GM12878 (cell line): ENCODE results near the gene RCOR1.

Source experiments
- ATF2 ChIP-seq: IDR thresholded peaks from 2 replicates; pipeline ENCODE4 v1.6.1; 2012; ENCODE audit warnings: low read length, inconsistent platforms
- CTCF ChIP-seq, 3 experiments: IDR thresholded peaks in 2 of 3; conservative IDR thresholded peaks in 1 of 3; 2 replicates each; pipeline ENCODE4 v1.5.1; 2011; ENCODE audit warnings: low read depth in 3 of 3, low read length in 3 of 3, mild to moderate bottlenecking in 3 of 3, control low read depth in 2 of 3, moderate library complexity in 2 of 3, inconsistent platforms in 1 of 3, mixed read lengths in 1 of 3; ENCODE audit not compliant: control insufficient read depth in 2 of 3, insufficient read depth in 1 of 3; ENCODE audit errors: extremely low read depth in 1 of 3
- DPF2 ChIP-seq: fragments of 450-650 bp; IDR thresholded peaks from 2 replicates; pipeline ENCODE4 v1.6.1; 2017; ENCODE audit warnings: mild to moderate bottlenecking
- EGR1 ChIP-seq, 2 experiments: IDR thresholded peaks; 1 replicate in 1 of 2; 2 replicates in 1 of 2; pipeline ENCODE4 v1.6.1; 2011 to 2012; ENCODE audit warnings: low read depth in 2 of 2, low read length in 2 of 2, borderline replicate concordance in 1 of 2, mild to moderate bottlenecking in 1 of 2, moderate library complexity in 1 of 2
- EP300 ChIP-seq, 2 experiments: fragments of 150-350 bp in 1 of 2; IDR thresholded peaks; 2 replicates each; pipeline ENCODE4 v1.6.1; 2011 to 2012; ENCODE audit warnings: low read depth in 2 of 2, low read length in 2 of 2, borderline replicate concordance in 1 of 2, improper control_type of control experiment in 1 of 2, inconsistent platforms in 1 of 2; ENCODE audit not compliant: control insufficient read depth in 1 of 2
- MAX ChIP-seq: IDR thresholded peaks from 2 replicates; pipeline ENCODE4 v1.6.1; 2012; ENCODE audit warnings: low read depth, low read length, improper control_type of control experiment
- NBN ChIP-seq: fragments of 450-650 bp; IDR thresholded peaks from 2 replicates; pipeline ENCODE4 v1.6.1; 2016
- POLR2AphosphoS5 ChIP-seq: IDR thresholded peaks from 2 replicates; pipeline ENCODE4 v1.6.1; 2011; ENCODE audit warnings: mild to moderate bottlenecking, low read length, inconsistent platforms
- RAD21 ChIP-seq: IDR thresholded peaks from 2 replicates; pipeline ENCODE4 v1.6.1; 2011; ENCODE audit warnings: mild to moderate bottlenecking, low read depth, low read length, moderate library complexity; ENCODE audit not compliant: insufficient read depth
- SUZ12 ChIP-seq: fragments of 200-600 bp; sonication (generic); IDR thresholded peaks from one replicate; pipeline ENCODE4 v1.6.1; 2018; ENCODE audit warnings: antibody characterized with exemption, mild to moderate bottlenecking; ENCODE audit not compliant: unreplicated experiment
- ZNF217 ChIP-seq: fragments of 450-650 bp; IDR thresholded peaks from 2 replicates; pipeline ENCODE4 v1.6.1; 2017; ENCODE audit warnings: antibody characterized with exemption, mild to moderate bottlenecking

GRCh38 chr14:102545461-102546265, 46.8 kb upstream of the RCOR1 start:
- TF ChIP-seq POLR2AphosphoS5 (no peak), EP300 (IDR thresholded peaks at IDR 0.05; ENCODE audit: borderline replicate concordance in 1 of 2, control insufficient read depth in 1 of 2, low read depth in 2 of 2, low read length in 2 of 2) (no peak), RAD21 (no peak), CTCF (IDR thresholded peaks at IDR 0.05 in 2 of 3, conservative IDR thresholded peaks at IDR 0.05 in 1 of 3; ENCODE audit: control insufficient read depth in 2 of 3, extremely low read depth in 1 of 3, insufficient read depth in 1 of 3, low read depth in 3 of 3, low read length in 3 of 3) (no peak), EGR1 (IDR thresholded peaks at IDR 0.05; ENCODE audit: borderline replicate concordance in 1 of 2, low read depth in 2 of 2, low read length in 2 of 2) (no peak), ATF2 (no peak), MAX (no peak), ZNF217 (no peak), SUZ12 (no peak), DPF2 (no peak), NBN (no peak)
